Measurements from ENCODE around the gene TSPEAR. TPM values are rescaled to one million over a fixed set of nuclear protein-coding genes. Genes with fewer than 3 reads are reported as not detected.
"Not testable (repeated sequence)": the region's sequence is repeated elsewhere in the genome, so short reads cannot be mapped to it uniquely, and the experiment has no call there.

Gene TSPEAR
- total RNA-seq, 4 donors from 2014 or later: 0.21 to 1.3 (median 0.69) TPM

- no peaks in the 10 kb centered on the region for H3K9me3 ChIP-seq
- WGBS, 2 donors: 72 to 76% methylated on average over 18 of the region's 21 CpGs
- no peaks in the 10 kb centered on the region for H3K27me3 ChIP-seq
- DNase-seq: no peak
- no peaks in the 10 kb centered on the region for H3K4me1 ChIP-seq
- no peak overlapping the region for H3K27ac ChIP-seq
- intact Hi-C loops (cut with DNase I): no loop called here
- no peak overlapping the region for H3K4me3 ChIP-seq (replicated peaks in 1 of 3)
- H3K36me3 ChIP-seq: no peaks in the 10 kb centered on the region
- no peak for TF ChIP-seq POLR2A (IDR thresholded peaks at IDR 0.05)
- TF ChIP-seq CTCF (IDR thresholded peaks at IDR 0.05): no peak
Observed at GRCh38 chr21:44700101-44701022, 11.0 kb downstream of the TSPEAR start.

DNA sequence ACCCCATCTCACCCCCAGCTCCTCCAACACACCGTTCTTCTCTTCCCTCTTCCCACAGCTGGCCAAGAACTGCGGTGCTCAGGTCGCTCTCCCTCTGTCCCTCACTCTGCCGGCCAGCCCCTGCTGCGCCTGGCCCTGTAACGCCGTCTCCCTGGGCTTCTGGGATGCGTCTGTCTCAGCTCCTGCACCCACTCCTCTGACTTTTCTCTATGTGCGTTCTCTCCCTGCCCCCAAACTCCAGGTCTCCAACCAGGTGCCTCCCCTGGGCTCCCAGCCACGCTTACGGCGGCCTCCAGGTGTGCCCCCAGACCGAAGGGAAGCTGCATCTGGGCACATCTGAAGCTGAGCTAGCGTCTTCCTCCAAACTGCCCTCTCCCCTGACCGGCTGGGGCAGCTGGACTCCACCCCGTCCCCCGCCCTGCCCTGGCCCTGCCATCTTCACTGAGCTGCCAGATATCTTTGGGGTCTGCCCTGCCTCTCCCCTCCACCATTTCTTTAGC lies 11.8 kb downstream of the TSPEAR start:
- intact Hi-C loops (cut with DNase I): no loop called here
- TF ChIP-seq POLR2A (IDR thresholded peaks at IDR 0.05): no peak
- WGBS, 2 donors: 79% methylated on average over 17 of the region's 17 CpGs
- Histone ChIP-seq H3K4me3 (replicated peaks in 1 of 3) (no peak overlapping the region), H3K9me3 (no peaks in the 10 kb centered on the region), H3K27me3 (no peaks in the 10 kb centered on the region), H3K27ac (no peak overlapping the region), H3K4me1 (no peaks in the 10 kb centered on the region), H3K36me3 (no peaks in the 10 kb centered on the region)
- DNase-seq: no peak

DNA sequence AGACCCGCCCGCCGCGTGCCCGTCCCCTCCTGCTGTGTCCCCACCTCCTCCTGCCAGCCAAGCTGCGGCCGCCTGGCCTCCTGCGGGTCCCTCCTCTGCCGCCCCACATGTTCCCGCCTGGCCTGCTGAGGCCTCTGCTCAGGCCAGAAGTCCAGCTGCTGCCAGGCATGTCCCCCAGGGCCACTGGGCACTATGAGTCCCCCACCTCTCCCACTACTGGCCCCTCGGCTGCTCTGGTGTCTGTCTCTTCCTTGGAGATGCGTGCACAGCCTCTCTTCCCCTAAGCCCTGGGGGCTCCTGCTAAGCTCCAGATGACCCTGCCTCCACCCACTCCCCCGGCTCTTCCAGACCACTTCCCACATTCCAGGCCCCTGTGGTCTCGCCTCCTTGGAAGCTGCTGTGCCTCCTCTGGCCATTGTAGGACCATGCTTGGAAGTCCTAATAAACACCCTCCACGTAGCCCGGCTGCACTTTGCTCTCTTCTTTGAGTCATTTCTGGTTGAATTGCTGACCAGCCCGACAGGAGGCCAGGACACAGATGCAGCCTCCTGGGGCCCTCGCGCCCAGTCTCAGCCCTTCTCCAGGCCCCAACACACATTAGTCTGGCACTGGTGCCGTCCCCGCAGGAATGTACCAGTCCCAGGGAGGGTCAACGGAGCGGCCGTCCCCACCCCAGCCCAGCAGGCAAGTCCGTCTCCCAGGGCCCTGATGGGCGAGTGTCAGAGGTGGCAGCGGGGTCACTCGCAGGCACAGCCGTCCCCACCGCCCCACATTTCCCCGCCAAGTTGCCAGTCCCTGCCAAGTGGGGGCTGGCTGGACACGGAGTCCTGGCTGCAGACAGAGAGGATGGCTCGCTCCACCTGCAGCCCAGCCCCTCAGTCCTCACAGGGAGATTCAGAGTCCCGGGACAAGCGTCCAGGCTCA lies 13.3 kb downstream of the TSPEAR start:
- Histone ChIP-seq H3K27me3 (no peaks in the 10 kb centered on the region), H3K36me3 (no peaks in the 10 kb centered on the region), H3K4me1 (no peaks in the 10 kb centered on the region), H3K27ac (no peak overlapping the region), H3K9me3 (no peaks in the 10 kb centered on the region), H3K4me3 (replicated peaks in 1 of 3) (no peak overlapping the region)
- no peak for DNase-seq
- 56 to 59% methylated on average over 23 to 33 of the region's 35 CpGs for WGBS, 2 donors
- intact Hi-C loops (cut with DNase I): no loop called here
- TF ChIP-seq CTCF (IDR thresholded peaks at IDR 0.05) (no peak), POLR2A (IDR thresholded peaks at IDR 0.05) (no peak)

DNA sequence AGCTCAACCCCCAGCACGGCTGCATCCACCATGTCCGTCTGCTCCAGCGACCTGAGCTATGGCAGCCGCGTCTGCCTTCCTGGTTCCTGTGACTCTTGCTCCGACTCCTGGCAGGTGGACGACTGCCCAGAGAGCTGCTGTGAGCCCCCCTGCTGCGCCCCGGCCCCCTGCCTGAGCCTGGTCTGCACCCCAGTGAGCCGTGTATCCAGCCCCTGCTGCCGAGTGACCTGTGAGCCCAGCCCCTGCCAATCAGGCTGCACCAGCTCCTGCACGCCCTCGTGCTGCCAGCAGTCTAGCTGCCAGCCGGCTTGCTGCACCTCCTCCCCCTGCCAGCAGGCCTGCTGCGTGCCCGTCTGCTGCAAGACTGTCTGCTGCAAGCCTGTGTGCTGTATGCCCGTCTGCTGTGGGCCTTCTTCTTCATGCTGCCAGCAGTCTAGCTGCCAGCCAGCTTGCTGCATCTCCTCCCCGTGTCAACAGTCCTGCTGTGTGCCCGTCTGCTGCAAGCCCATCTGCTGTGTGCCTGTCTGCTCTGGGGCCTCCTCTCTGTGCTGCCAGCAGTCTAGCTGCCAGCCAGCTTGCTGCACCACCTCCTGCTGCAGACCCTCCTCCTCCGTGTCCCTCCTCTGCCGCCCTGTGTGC lies 14.1 kb downstream of the TSPEAR start, which contains the start of gene KRTAP10-12:
KRTAP10-12 (plus strand) TSS at position 1 of the 639 bp plus-strand sequence; CDS start at position 31, 30 bp downstream.
- intact Hi-C loops (cut with DNase I); DNase-seq; H3K4me1 ChIP-seq; H3K9me3 ChIP-seq; H3K4me3 ChIP-seq (replicated peaks in 1 of 3); H3K36me3 ChIP-seq; H3K27ac ChIP-seq; H3K27me3 ChIP-seq: not testable (repeated sequence)
- WGBS, 2 donors: 69 to 73% methylated on average over 13 to 15 of the region's 21 CpGs

DNA sequence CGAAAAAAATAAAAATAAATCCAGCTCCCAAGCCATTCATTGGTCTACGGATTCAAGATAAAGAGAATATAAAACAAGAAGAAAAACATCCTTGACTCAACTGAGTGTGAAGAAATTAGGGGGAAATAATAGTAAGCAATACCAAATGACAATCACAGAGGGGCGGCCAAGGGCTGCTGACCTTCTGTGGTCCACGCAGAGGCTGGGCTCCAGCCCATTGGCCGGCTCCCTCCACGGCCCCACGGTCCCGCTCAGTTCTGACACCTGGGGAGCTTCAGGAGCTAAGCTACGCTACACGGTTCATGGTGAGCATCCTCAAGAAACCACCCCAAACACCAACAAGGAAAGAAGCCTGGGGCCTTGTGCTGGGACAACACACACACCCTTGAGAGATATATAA lies 14.8 kb downstream of the TSPEAR start:
- Histone ChIP-seq H3K27me3 (no peaks in the 10 kb centered on the region), H3K36me3 (no peaks in the 10 kb centered on the region), H3K9me3 (no peaks in the 10 kb centered on the region), H3K27ac (no peak overlapping the region), H3K4me3 (replicated peaks in 1 of 3) (no peak overlapping the region), H3K4me1 (no peaks in the 10 kb centered on the region)
- intact Hi-C loops (cut with DNase I): no loop called here
- 75 to 78% methylated on average over 10 of the region's 10 CpGs for WGBS, 2 donors
- TF ChIP-seq CTCF (IDR thresholded peaks at IDR 0.05) (no peak), POLR2A (IDR thresholded peaks at IDR 0.05) (no peak)
- DNase-seq: no peak

Data from thyroid gland (tissue), 4 donors.